HepG2 (cell line): ENCODE data around the gene CLDN19. TPM values are rescaled to one million over a fixed set of nuclear protein-coding genes. Genes with fewer than 3 reads are reported as not detected.

ENCODE experiments used
- ARNT2 ChIP-seq: sonication (generic); formaldehyde crosslinking; IDR thresholded peaks from 2 replicates; pipeline ENCODE4 v1.8.0; 2022; ENCODE audit warnings: mild to moderate bottlenecking, low read depth, missing genetic modification reagents, moderate library complexity
- BHLHE40 ChIP-seq: IDR thresholded peaks from 2 replicates; pipeline ENCODE4 v1.6.1; 2011; ENCODE audit warnings: low read length, improper control_type of control experiment
- CENPX ChIP-seq: sonication (generic); formaldehyde crosslinking; IDR thresholded peaks from 2 replicates; pipeline ENCODE4 v1.9.0; 2021; ENCODE audit warnings: mild to moderate bottlenecking, missing genetic modification reagents, moderate library complexity
- EED ChIP-seq: sonication (generic); formaldehyde crosslinking; IDR thresholded peaks from 2 replicates; pipeline ENCODE4 v1.5.0; 2020; ENCODE audit warnings: mild to moderate bottlenecking, missing genetic modification reagents
- EP300 ChIP-seq, 3 experiments: sonication (generic) in 1 of 3; formaldehyde crosslinking in 1 of 3; IDR thresholded peaks; 2 replicates each; pipeline versions ENCODE4 v1.5.1 to v1.6.1; 2011 to 2020; ENCODE audit warnings: low read depth in 2 of 3, low read length in 2 of 3, borderline replicate concordance in 1 of 3, improper control_type of control experiment in 1 of 3, mild to moderate bottlenecking in 1 of 3, missing genetic modification reagents in 1 of 3, moderate library complexity in 1 of 3
- FOSL1 ChIP-seq: sonication (generic); formaldehyde crosslinking; IDR thresholded peaks from 2 replicates; pipeline ENCODE4 v1.9.0; 2021; ENCODE audit warnings: missing genetic modification reagents, borderline replicate concordance
- FOXA3 ChIP-seq: IDR thresholded peaks from 2 replicates; pipeline ENCODE4 v1.6.1; 2016; ENCODE audit warnings: missing genetic modification reagents, missing compliant biosample characterization
- FOXJ3 ChIP-seq: sonication (generic); formaldehyde crosslinking; IDR thresholded peaks from 2 replicates; pipeline ENCODE4 v1.4.0; 2020; ENCODE audit warnings: missing genetic modification reagents, mild to moderate bottlenecking, borderline replicate concordance
- HNRNPUL1 ChIP-seq: fragments of 200-400 bp; formaldehyde crosslinking; IDR thresholded peaks from 2 replicates; pipeline ENCODE4 v1.6.1; 2017; ENCODE audit warnings: low read depth, mild to moderate bottlenecking, low read length, moderate library complexity
- HOXD1 ChIP-seq: sonication (generic); formaldehyde crosslinking; IDR thresholded peaks from 2 replicates; pipeline ENCODE4 v1.5.0; 2020; ENCODE audit warnings: missing genetic modification reagents
- JUNB ChIP-seq: sonication (generic); formaldehyde crosslinking; IDR thresholded peaks from 2 replicates; pipeline ENCODE4 v1.8.0; 2022; ENCODE audit warnings: missing genetic modification reagents, mild to moderate bottlenecking, borderline replicate concordance
- NBN ChIP-seq: fragments of 450-650 bp; conservative IDR thresholded peaks from 2 replicates; pipeline ENCODE4 v1.6.1; 2017
- NPAS2 ChIP-seq: sonication (generic); formaldehyde crosslinking; IDR thresholded peaks from 2 replicates; pipeline ENCODE4 v1.8.0; 2022; ENCODE audit warnings: mild to moderate bottlenecking, missing genetic modification reagents, borderline replicate concordance
- PCBP1 ChIP-seq: fragments of 200-400 bp; formaldehyde crosslinking; IDR thresholded peaks from 2 replicates; pipeline ENCODE4 v1.6.1; 2017; ENCODE audit warnings: mild to moderate bottlenecking, low read depth, low read length, borderline replicate concordance
- PTBP1 ChIP-seq: fragments of 200-400 bp; formaldehyde crosslinking; IDR thresholded peaks from 2 replicates; pipeline ENCODE4 v1.6.1; 2018; ENCODE audit warnings: low read length, low read depth; ENCODE audit not compliant: poor library complexity, severe bottlenecking
- SMAD9 ChIP-seq: sonication (generic); formaldehyde crosslinking; IDR thresholded peaks from 2 replicates; pipeline ENCODE4 v1.5.1; 2020; ENCODE audit warnings: mild to moderate bottlenecking, missing genetic modification reagents
- SRSF4 ChIP-seq: fragments of 200-400 bp; formaldehyde crosslinking; IDR thresholded peaks from one replicate; pipeline ENCODE4 v1.6.1; 2018; ENCODE audit warnings: mild to moderate bottlenecking, low read depth, low read length, moderate library complexity; ENCODE audit not compliant: poor library complexity, severe bottlenecking
- THYN1 ChIP-seq: sonication (generic); formaldehyde crosslinking; IDR thresholded peaks from 2 replicates; pipeline ENCODE4 v1.8.1; 2023; ENCODE audit warnings: low read depth, mild to moderate bottlenecking, moderate library complexity, missing genetic modification reagents, borderline replicate concordance
- TRIM24 ChIP-seq: sonication (generic); formaldehyde crosslinking; IDR thresholded peaks from 2 replicates; pipeline ENCODE4 v1.8.0; 2022; ENCODE audit warnings: mild to moderate bottlenecking, missing genetic modification reagents
- ZBTB7B ChIP-seq: sonication (generic); formaldehyde crosslinking; IDR thresholded peaks from 2 replicates; pipeline ENCODE4 v1.4.0; 2020; ENCODE audit warnings: missing genetic modification reagents
- ZFP62 ChIP-seq: sonication (generic); formaldehyde crosslinking; IDR thresholded peaks from 2 replicates; pipeline ENCODE4 v1.4.0; 2020; ENCODE audit warnings: missing genetic modification reagents
- ZNF138 ChIP-seq: sonication (generic); formaldehyde crosslinking; IDR thresholded peaks from 2 replicates; pipeline ENCODE4 v1.5.0; 2020; ENCODE audit warnings: mild to moderate bottlenecking, low read depth, missing genetic modification reagents
- ZNF891 ChIP-seq: sonication (generic); formaldehyde crosslinking; IDR thresholded peaks from 2 replicates; pipeline ENCODE4 v1.5.0; 2020; ENCODE audit warnings: mild to moderate bottlenecking, missing genetic modification reagents
- polyA plus RNA-seq, 8 experiments: library from polyadenylated mRNA; depleted of rRNA in 3 of 8; stranded (reverse) in 7 of 8; unstranded in 1 of 8; fragments of >200 nt; fragmentation: Illumina TruSeq in 4 of 8; extraction: Trizol in 4 of 8; gene quantifications; 2 replicates each; pipeline versions ENCODE4 v1.2.1 to v1.2.3, GENCODE V29; 2011 to 2016; ENCODE audit warnings: low read depth in 4 of 8, missing spikeins in 1 of 8, mixed read lengths in 1 of 8; ENCODE audit not compliant: insufficient read depth in 1 of 8
- total RNA-seq, 5 experiments: library from RNA; depleted of rRNA; stranded (reverse); fragments of >200 nt; fragmentation: Illumina TruSeq; extraction: Trizol; gene quantifications; 2 replicates each; pipeline ENCODE4 v1.2.3, GENCODE V29; 2016; ENCODE audit warnings: low read depth in 1 of 5
- TF ChIP-seq, protein P1 (sequence below), 2 experiments: IDR thresholded peaks; 2 replicates each; pipeline ENCODE4 v1.6.1; 2011 to 2012; ENCODE audit warnings: low read length in 2 of 2, borderline replicate concordance in 1 of 2, low read depth in 1 of 2, mild to moderate bottlenecking in 1 of 2, moderate library complexity in 1 of 2
- TF ChIP-seq, protein P2 (sequence below): sonication (generic); formaldehyde crosslinking; IDR thresholded peaks from 2 replicates; pipeline ENCODE4 v1.9.0; 2021; ENCODE audit warnings: missing genetic modification reagents, mild to moderate bottlenecking, borderline replicate concordance

Gene CLDN19
- total and polyA plus RNA-seq, 2 of the 13 experiments (the other 11 are each of a cell fraction or from before 2014, with no cell fraction given): 5.0 to 7.6 TPM

DNA sequence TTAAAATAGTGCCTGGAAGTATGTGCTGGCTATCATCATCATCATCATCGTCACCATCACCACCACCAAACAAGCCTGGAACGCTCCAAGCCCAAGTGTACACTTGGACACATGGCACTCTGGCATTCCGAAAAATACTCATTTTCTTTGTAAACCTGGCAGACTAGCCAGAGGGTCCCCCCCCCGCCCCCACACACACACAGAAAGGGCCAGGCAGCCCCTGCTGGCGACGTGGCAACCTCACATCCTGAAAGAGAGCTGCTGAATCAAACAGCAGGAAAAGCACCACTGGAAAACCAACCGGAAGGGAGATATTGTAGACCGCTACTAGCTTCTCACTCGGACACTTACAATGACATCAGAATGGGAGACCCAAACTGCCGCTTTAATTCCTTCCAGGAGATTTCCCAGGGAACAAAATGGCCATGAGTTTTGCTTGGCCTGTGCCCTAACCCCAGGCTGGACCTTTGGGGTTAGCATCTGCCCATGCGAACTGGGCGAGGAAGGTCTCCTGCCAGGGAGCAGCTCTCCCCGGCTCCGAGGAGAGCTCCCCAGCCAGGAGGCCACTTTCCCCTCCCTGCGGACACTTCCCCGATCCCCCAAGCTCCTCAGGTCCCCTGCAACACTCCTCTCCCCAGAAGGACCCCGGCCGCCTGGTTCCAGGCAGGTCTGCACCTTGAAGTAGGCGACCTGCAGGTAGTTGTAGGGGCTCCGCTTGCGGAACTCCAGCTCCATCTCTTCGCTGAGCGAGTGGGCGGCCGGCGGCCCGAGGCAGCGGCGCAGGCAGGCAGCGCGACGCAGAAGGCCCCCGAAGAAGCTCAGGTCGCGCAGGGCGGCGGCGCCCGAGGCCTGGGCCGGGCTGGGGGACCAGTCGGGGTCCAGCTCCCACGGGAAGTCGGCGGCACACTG lies 26.1 kb upstream of the CLDN19 start (continued):
- TF ChIP-seq, protein P1, sequence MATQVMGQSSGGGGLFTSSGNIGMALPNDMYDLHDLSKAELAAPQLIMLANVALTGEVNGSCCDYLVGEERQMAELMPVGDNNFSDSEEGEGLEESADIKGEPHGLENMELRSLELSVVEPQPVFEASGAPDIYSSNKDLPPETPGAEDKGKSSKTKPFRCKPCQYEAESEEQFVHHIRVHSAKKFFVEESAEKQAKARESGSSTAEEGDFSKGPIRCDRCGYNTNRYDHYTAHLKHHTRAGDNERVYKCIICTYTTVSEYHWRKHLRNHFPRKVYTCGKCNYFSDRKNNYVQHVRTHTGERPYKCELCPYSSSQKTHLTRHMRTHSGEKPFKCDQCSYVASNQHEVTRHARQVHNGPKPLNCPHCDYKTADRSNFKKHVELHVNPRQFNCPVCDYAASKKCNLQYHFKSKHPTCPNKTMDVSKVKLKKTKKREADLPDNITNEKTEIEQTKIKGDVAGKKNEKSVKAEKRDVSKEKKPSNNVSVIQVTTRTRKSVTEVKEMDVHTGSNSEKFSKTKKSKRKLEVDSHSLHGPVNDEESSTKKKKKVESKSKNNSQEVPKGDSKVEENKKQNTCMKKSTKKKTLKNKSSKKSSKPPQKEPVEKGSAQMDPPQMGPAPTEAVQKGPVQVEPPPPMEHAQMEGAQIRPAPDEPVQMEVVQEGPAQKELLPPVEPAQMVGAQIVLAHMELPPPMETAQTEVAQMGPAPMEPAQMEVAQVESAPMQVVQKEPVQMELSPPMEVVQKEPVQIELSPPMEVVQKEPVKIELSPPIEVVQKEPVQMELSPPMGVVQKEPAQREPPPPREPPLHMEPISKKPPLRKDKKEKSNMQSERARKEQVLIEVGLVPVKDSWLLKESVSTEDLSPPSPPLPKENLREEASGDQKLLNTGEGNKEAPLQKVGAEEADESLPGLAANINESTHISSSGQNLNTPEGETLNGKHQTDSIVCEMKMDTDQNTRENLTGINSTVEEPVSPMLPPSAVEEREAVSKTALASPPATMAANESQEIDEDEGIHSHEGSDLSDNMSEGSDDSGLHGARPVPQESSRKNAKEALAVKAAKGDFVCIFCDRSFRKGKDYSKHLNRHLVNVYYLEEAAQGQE (IDR thresholded peaks at IDR 0.05; ENCODE audit: borderline replicate concordance in 1 of 2, low read depth in 1 of 2, low read length in 2 of 2): no peak
- TF ChIP-seq FOSL1: no peak
- 0 out of 2 replicates have a peak, but pooled peaks have one; percentile 38 for TF ChIP-seq ZBTB7B (CRISPR knock-in tag)
- no peak for TF ChIP-seq TRIM24
- TF ChIP-seq ZFP62 (CRISPR knock-in tag): no peak
- peak; percentile 37; the same call in 1 of the 2 replicates for TF ChIP-seq FOXA3
- TF ChIP-seq ZNF138 (CRISPR knock-in tag): no peak
- TF ChIP-seq PCBP1: no peak
- TF ChIP-seq NBN: no peak
- no peak for TF ChIP-seq EED
- no peak for TF ChIP-seq NPAS2 (CRISPR knock-in tag)
- no peak for TF ChIP-seq EP300 (IDR thresholded peaks at IDR 0.05; ENCODE audit: low read depth in 2 of 2, low read length in 2 of 2)
- TF ChIP-seq EP300 (CRISPR knock-in tag; IDR thresholded peaks at IDR 0.05; ENCODE audit: borderline replicate concordance): no peak
- TF ChIP-seq HNRNPUL1: no peak
- TF ChIP-seq THYN1 (CRISPR knock-in tag): 0 out of 2 replicates have a peak, but pooled peaks have one; percentile 88
- no peak for TF ChIP-seq ZNF891 (CRISPR knock-in tag)
- no peak for TF ChIP-seq PTBP1
- TF ChIP-seq FOXJ3: no peak
- TF ChIP-seq SRSF4: no peak
- TF ChIP-seq BHLHE40: no peak
- no peak for TF ChIP-seq JUNB
- TF ChIP-seq, protein P2, sequence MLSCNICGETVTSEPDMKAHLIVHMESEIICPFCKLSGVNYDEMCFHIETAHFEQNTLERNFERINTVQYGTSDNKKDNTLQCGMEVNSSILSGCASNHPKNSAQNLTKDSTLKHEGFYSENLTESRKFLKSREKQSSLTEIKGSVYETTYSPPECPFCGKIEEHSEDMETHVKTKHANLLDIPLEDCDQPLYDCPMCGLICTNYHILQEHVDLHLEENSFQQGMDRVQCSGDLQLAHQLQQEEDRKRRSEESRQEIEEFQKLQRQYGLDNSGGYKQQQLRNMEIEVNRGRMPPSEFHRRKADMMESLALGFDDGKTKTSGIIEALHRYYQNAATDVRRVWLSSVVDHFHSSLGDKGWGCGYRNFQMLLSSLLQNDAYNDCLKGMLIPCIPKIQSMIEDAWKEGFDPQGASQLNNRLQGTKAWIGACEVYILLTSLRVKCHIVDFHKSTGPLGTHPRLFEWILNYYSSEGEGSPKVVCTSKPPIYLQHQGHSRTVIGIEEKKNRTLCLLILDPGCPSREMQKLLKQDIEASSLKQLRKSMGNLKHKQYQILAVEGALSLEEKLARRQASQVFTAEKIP (CRISPR knock-in tag): no peak
- TF ChIP-seq CENPX (CRISPR knock-in tag): no peak
- no peak for TF ChIP-seq SMAD9 (CRISPR knock-in tag)
- TF ChIP-seq HOXD1 (CRISPR knock-in tag): no peak
- no peak; the same call in 1 of the 2 replicates for TF ChIP-seq ARNT2 (CRISPR knock-in tag)
